ENCODE data around the gene SMIM26. TPM values are rescaled to one million over a fixed set of nuclear protein-coding genes. Genes with fewer than 3 reads are reported as not detected.

Gene SMIM26
- polyA plus RNA-seq, 4 donors, result 89.3 to 98.9 (median 93.2) TPM

GRCh38 chr20:18578581-18578980 lies 11.3 kb downstream of the SMIM26 start:
- DNase-seq (ENCODE audit: low read depth in 4 of 4, low spot score in 3 of 4), result no peak

- no peak for DNase-seq (ENCODE audit: low read depth in 4 of 4, low spot score in 3 of 4)
Observed at GRCh38 chr20:18580012-18580411, 12.8 kb downstream of the SMIM26 start.

GRCh38 chr20:18585134-18585533 lies 17.9 kb downstream of the SMIM26 start:
- no peak for DNase-seq (ENCODE audit: low read depth in 4 of 4, low spot score in 3 of 4)

- DNase-seq (ENCODE audit: low read depth in 4 of 4, low spot score in 3 of 4), result peak in 3 of 4 donors; percentile 55 to 75 (median 70)
Observed at GRCh38 chr20:18587665-18588573, 20.7 kb downstream of the SMIM26 start, which contains the start of gene DTD1. TSS of gene DTD1 (plus strand) at chr20:18588054. CDS start at chr20:18588073, 19 bp downstream.

GRCh38 chr20:18588574-18588933 lies 21.3 kb downstream of the SMIM26 start:
- no peak for DNase-seq (ENCODE audit: low read depth in 4 of 4, low spot score in 3 of 4)

GRCh38 chr20:18589941-18590674 lies 22.9 kb downstream of the SMIM26 start:
- no peak for DNase-seq (ENCODE audit: low read depth in 4 of 4, low spot score in 3 of 4)

GRCh38 chr20:18596270-18596669 lies 29.0 kb downstream of the SMIM26 start:
- no peak for DNase-seq (ENCODE audit: low read depth in 4 of 4, low spot score in 3 of 4)

GRCh38 chr20:18609741-18610140 lies 42.5 kb downstream of the SMIM26 start:
- DNase-seq (ENCODE audit: low read depth in 4 of 4, low spot score in 3 of 4), result no peak

GRCh38 chr20:18611492-18611891 lies 44.3 kb downstream of the SMIM26 start:
- no peak for DNase-seq (ENCODE audit: low read depth in 4 of 4, low spot score in 3 of 4)

GRCh38 chr20:18613553-18613952 lies 46.3 kb downstream of the SMIM26 start:
- DNase-seq (ENCODE audit: low read depth in 4 of 4, low spot score in 3 of 4), result no peak

- no peak for DNase-seq (ENCODE audit: low read depth in 4 of 4, low spot score in 3 of 4)
Observed at GRCh38 chr20:18614244-18614643, 47.0 kb downstream of the SMIM26 start.

GRCh38 chr20:18615020-18615650 lies 47.9 kb downstream of the SMIM26 start:
- DNase-seq (ENCODE audit: low read depth in 4 of 4, low spot score in 3 of 4), result no peak

Other genes starting within 250 kb of the SMIM26 start
- 1 to 10 TPM; 5.6 to 7.8 (median 7.2) TPM for gene DZANK1, start 100.4 kb upstream of the SMIM26 start, polyA plus RNA-seq (ENCODE audit: insufficient read length in 4 of 4)
- gene POLR3F, start 100.0 kb upstream of the SMIM26 start, polyA plus RNA-seq (ENCODE audit: insufficient read length in 4 of 4), result 10 to 100 TPM; 16.2 to 20.2 (median 19.0) TPM
- gene RBBP9, start 70.2 kb upstream of the SMIM26 start, polyA plus RNA-seq (ENCODE audit: insufficient read length in 4 of 4), result 10 to 100 TPM; 28.1 to 39.7 (median 35.7) TPM
- gene SEC23B, start 59.5 kb upstream of the SMIM26 start, polyA plus RNA-seq (ENCODE audit: insufficient read length in 4 of 4), result 10 to 100 TPM; 61.9 to 66.3 (median 65.2) TPM
- gene DTD1, start 20.6 kb downstream of the SMIM26 start, polyA plus RNA-seq (ENCODE audit: insufficient read length in 4 of 4), result 10 to 100 TPM; 25.9 to 32.7 (median 31.9) TPM
- not detected for gene SCP2D1, start 246.4 kb downstream of the SMIM26 start, polyA plus RNA-seq (ENCODE audit: insufficient read length in 4 of 4)

Data from right renal pelvis (tissue), 4 donors.